Hematopoietic multipotent progenitor cell treated with erythropoietin and hydrocortisone succinate and interleukin-3 and kit ligand, for 8 days (in vitro differentiated cells): ENCODE results near the gene GSTA3.
A peak's percentile ranks its signal among the peaks of the same experiment; 100 is the strongest.
"Not testable (repeated sequence)": the region's sequence is repeated elsewhere in the genome, so short reads cannot be mapped to it uniquely, and the experiment has no call there.

ENCODE experiments used
- DNase-seq: peaks from one replicate; pipeline ENCODE4 v3.0.0-alpha.2; 2015

The GSTA3 gene

DNA sequence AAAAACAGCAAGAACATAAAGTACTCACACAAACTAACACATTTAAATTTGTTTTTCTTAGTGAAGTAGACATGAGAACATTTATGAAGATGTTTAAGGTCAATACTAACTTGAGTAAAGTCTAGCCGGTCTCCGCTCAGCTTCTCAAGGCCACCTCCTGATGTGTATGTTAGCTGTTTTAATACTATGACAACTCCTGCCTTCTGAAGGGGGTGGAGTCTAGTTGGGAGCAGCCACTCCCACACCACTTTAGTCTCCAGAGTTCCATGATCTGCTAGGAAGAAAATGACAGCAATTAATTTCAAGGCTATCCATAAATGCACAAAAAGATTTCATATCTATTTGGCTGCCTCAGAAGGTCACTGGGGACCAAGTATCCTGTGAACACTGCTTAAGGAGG, at the start of gene GSTA3:
TSS of gene GSTA3 (minus strand) at position 168 of the 400 bp plus-strand sequence. CDS start 3,864 bp downstream, outside the sequence.
- DNase-seq: no peak

DNA sequence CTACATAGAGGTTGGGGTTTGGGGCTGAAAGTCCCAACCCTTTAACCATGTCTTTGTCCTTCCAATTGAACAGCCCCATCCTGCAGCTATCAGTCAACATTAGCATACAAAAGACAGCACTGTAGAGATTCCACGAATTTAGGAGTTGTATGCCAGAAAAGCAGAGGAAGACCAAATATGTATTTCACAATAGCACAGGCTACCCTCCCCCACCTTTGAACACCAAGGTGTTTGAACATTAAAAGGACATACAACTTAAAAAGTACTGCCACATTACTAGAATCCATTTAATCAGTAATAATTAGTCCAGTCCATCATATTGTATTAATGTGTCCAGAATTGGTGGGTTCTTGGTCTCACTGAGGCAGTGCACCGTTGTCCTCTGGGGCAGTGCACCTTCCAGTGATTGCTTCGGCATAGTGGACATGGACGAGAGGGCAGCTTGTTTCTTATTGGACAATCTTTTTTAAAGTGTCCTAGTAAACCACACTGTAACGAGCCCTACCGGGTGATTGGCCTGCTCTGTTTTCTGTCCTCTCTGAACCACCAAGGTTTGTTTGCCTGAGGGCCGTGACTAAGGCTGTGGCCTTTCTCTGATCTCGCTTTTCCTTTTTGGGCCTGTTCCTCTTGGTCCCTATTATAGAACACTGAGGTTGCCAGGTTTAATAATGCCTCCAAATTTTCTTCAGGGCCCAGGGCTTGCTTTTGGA, 49.2 kb upstream of the GSTA3 start:
- DNase-seq: no peak

DNA sequence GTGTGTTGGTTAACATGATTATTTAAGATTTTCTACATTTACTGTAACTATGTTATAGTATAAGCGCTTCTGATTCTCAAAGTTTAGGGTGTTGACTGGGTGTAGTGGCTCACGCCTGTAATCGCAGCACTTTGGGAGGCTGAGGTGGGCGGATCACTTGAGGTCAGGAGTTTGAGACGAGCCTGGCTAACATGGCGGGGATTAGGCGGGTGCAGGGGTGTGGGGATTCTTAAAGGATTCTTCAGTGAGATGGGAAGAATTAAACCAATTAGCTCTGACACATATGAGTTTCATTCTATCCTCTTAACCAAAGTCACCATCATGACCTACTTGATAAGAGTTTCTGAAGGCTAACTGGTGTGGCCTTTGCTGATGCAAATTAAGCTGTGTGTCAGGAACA, 46.4 kb upstream of the GSTA3 start:
- DNase-seq: no peak

DNA sequence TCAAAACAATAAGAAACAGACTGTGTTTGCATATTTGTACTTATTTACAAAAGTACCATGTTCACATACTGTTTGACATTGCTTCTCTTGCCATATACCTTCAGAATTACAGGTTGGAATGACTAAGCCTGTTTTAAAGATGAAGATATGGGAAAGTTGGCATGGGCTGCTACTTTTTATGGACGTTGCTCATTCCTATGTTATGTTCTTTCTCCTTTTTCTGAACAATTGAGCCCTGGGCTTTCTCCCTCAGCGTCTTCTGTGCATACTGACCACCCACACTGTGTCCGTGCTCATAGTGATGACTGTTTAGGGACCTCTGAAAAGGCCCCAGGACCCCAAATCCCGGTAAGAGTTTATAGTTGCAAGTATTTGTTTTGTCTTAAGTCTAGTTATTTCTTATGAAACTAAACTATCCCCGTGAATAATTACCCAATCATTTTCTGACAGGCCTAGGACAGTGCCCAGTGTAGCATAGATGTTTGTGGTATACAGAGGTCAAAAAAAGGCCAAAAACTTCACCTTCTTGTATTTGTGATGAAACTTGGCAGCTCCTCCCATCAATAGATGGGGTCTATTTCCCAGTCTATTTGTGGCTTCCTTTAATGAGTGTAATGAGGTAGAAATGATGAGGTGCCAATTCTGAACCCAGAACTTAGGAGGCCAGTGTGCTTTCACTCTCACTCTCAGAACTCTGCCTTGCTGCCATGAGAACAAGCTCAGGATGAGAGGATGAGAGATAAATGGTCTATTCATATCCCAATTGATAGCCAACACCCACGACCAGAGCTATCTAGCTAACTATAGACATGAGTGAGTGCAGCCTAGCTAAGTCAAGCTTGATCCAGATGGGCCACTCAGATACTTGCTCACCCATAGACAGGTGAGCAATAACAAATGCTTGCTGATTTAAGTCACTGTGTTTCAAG, 44.7 kb upstream of the GSTA3 start:
- no peak for DNase-seq

DNA sequence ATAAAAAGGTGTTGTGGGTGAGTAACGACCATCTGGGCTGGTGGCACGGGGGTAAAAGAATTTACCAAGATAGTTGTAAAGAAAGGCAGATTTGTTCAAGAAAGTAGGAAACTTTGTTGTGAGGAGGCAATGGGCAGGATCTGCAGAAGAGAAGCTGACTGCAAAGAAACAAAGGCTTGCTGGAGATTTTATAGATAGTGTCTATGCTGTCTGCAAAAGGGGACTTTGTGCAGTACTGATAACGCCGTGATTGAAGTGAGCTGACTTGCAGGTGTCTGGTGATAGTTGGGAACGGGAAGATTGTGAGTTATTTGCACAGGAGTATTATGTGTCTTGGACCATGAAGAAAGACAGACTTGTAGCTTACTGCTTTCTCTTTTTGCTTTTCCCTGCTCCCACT, 36.8 kb upstream of the GSTA3 start:
- peak; percentile 13 for DNase-seq

DNA sequence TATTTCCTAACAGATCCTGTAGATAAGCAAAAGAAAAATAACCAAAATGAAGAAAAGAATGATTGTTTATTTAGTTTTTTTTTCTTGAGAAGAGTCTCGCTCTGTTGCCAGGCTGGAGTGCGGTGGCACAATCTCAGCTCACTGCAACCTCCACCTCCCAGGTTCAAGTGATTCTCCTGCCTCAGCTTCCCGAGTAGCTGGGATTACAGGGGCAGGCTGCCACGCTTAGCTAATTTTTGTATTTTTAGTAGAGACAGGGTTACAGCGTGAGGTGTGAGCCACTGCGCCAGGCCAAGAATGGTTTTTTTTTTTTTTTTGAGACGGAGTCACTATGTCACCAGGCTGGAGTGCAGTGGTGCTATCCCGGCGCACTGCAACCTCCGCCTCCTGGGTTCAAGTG, 33.3 kb upstream of the GSTA3 start:
- not testable (repeated sequence) for DNase-seq

DNA sequence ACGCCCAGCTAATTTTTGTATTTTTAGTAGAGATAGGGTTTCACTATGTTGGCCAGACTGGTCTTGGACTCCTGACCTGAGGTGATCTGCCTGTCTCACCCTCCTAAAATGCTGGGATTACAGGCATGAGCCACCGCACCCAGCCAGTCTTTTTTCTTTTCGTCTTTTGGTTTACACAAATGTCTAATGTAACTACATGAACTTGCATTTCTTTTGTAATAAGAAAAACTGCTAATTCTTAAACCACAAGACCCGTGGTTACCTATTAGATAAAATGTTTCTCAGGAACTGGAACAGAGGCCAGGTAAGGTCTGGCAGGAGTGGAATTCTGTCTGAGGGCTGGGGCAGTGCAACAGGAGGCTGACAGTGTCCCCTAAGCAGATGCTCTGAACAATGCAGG, 32.7 kb upstream of the GSTA3 start:
- no peak for DNase-seq

DNA sequence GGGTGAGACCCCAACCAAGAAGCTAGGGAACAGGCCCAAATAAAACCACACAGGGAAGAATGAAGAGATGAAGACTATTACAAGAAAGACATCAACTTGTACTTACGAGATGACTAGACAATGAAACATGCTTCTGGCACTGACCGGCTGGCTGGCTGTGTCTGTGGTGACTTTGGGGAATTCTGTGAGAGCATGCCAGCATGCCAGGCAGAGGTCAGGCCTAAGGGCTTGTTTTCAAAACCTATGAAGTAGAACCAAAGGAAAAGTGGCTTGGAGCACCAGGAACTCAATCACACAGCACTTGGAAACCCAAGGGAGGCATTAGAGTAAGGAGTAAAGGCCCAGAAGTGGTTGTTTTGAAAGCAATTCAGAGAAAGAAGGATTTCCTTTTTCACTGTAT, 28.4 kb upstream of the GSTA3 start:
- DNase-seq: no peak

DNA sequence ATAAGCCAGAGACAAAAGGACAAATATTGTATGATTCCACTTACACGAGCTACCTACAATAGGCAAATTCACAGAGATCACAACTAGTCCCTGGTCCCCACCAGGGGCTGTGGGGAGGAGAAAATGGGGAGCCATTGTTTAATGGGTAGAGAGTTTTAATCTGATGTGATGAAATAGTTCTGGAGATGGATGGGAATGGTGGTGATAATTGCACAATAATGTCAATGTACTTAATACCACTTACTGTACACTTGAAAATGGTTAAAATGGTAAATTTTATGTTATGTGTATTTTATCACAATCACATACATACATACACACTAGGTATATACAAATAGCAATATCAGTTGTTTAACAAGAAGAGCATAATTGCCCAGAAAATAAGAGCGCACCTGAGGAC, 24.3 kb upstream of the GSTA3 start:
- no peak for DNase-seq

DNA sequence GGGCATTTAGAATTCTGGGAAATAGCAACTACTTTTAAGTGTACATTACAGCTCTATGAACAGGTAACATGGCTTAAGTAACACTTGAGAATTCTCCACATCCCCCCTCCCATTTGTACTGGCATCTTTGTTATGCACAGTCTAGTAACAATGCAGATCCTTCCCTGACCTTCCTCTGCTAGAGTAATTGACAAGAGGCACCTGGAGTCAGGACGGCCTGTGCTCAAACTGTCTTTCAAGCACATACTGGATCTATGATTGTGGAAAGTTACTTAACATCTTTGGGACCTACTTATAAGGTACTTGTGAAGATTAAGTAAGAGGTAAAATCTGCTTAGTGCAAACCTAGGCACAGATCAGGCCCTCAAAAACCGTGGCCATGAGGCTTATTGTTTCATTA, 21.9 kb upstream of the GSTA3 start:
- DNase-seq: no peak

DNA sequence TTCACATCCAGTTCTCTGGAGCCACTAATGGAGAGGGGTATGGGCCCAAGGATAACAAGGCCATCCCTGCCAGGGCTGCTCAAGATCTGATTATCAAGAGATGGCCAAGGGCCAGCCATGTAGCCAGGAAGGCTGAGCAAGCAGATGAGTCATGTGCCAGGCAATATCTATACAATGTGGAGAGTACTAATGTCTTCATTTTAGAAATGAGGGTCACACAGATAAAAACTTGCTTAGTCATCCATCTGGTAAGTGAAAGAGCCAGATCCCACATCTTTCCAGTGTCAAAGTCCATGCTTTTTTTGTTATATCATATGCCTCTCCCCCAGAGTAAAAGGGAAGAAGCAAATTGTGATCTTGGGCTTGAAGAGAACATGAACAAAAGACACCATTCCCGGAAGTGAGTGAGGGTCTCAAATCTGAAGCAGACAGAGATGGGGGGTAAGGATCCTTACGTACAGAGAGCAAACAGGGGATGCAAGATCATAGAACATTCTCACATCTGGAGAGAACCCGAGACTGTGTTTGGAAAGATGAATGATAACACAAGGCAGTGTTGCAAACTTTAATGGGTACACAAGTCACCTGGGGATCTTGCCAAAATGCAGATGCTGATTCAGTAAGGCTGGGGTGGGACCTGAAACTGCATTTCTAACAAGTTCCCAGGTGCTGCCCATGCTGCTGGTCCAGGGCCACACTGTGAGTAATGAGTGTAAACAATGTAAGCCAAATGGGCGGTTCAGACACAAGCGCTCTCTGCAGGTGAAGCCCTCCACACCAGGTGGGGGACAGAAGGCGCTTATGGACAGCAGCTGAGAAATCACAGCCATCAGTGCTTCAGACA, 20.0 kb upstream of the GSTA3 start:
- DNase-seq: peak; percentile 96

DNA sequence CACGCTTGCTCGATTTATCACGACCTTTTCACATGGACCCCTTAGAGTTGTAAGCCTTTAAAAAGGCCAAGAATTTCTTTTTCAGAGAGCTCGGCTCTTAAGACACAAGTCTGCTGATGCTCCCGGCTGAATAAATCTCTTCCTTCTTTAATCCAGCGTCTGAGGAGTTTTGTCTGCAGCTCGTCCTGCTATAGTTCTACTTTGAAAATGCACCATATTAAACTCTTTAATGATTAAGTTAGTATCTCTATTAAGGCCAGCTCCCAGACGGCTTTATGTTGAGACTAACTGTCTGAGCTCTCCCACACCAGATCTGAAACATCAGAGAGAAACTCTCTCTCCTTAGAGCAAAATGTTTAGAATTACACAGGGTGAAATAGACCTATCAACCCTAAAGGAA, 18.0 kb upstream of the GSTA3 start:
- DNase-seq: no peak

DNA sequence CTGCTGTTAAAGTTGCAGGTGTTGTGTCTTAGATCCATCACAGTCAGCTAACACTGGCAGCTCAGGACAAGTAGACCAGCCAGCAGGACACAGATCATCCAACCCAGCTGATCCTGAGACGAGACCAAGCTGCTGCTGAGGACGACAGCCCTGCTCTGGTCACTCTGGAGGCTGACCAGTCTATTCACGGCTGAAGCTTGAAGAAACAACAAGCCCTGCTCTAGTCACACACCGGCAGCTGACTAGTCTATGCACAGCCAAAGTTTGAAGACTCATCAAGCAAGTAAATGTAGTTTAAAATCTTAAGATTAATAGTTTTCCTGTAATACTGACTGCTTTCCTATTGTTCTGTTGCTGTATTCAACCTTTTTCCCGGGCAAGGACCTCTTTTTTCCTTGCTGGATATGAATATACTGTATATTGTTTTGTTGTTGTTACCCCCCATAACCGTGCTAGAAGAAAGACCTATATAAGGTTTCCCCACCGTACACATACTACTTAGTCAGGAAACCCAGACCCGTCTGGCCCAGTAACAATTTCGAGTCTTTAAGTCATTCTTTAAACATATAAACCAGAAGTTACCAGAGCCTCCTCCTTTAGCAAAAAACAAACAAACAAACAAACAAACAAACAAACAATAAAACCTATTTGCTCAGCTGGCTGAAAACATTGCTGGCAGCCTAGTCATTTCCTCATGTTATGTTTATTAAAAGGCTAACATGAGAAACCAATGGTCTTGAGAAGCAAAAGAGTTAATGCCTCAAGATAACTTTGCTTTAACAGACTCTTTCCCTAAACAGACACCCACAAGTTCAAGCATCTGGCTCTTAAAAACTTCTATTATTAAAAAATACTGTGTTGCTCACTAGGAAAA, 16.7 kb upstream of the GSTA3 start:
- DNase-seq: no peak

DNA sequence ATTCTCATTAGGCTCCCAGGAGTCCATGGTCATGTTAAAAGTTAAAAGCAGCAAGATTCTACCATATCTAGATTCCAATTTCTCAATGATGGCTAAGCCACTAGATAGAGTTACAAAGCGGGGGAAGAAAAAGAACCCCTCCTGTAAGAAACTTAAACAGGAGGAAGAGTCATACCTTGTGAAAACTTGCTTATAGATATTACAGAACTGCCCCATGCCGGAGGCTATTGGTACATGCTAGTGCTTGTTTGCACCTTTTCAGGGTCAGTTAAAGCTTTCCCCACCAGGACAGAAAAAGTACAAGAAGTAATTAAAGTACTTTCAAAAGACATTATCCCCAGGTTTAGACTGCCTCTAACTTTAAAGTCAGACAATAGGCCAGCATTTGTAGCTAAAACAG, 15.5 kb upstream of the GSTA3 start:
- DNase-seq: no peak

DNA sequence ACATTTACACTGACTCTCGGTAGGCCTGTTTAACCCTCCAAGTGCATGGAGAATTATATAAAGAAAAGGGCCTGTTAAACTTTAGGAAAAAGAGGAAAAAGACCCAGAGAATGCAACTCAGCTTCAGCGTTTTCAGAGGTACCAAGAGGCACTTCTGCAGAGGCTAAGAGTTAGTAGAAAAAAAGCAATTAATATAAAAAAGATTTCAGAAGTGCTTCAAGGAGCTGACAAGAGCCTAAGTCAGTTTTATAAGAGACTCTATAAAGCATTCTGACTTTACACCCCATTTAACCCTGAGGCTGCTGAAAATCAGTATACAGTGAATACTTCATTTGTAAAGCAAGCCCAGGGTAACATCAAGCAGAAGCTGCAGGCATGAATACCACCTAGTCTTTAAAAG, 14.2 kb upstream of the GSTA3 start:
- not testable (repeated sequence) for DNase-seq

DNA sequence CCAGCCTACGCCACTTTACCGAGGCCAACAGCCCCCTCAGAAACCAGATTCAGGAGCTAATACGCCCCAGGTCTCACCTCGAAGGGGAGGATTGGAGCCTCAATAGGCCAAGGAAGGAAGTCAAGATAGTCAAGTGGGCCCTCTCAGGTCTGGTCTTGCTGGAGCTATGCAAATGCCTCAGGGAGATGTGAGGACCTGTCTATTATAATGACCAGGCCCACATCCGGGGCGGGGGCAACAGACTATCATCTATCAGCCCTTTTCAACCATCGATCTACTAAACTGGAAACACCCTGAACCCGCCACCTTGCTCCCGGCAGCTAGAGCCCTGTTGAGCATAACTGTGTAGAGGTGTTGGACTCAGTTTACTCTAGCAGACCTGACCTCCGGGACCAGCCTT, 12.7 kb upstream of the GSTA3 start:
- DNase-seq: no peak

DNA sequence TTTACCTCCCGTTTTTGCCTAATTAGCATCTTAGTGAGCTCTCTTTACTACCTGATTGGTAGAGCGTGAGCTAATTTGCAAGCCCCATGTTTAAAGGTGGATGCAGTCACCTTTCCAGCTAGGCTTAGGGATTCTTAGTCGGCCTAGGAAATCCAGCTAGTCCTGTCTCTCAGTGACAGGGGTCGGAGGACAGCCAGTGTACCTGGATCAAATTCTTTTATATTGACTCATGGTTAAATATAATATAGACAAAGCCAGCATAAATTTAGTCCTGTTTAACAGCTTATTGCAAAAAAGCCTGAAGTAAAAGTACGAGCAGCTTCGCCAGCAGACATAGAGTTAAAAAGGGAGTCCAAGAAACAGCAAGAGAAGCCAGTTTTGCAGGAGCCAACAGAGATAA, 12.2 kb upstream of the GSTA3 start:
- no peak for DNase-seq

DNA sequence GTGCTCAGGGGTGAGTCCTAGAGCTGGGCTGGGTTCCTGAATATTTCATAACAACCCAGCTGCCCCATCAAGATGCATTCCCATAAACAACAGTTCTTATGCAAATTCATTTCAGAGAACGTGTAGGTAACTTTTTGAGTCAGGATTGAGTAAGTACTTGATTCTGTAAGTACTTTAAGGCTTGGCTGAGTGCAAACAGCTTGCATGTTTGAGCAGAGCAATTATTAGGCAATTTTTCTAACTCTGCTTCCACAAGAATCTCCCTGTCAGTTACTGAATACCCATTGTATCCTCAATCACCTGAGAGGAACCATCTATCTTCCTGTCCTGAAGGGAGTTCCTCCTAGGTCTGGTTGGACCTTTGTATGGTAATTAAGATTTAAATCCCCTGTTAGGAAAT, 10.0 kb upstream of the GSTA3 start:
- not testable (repeated sequence) for DNase-seq

DNA sequence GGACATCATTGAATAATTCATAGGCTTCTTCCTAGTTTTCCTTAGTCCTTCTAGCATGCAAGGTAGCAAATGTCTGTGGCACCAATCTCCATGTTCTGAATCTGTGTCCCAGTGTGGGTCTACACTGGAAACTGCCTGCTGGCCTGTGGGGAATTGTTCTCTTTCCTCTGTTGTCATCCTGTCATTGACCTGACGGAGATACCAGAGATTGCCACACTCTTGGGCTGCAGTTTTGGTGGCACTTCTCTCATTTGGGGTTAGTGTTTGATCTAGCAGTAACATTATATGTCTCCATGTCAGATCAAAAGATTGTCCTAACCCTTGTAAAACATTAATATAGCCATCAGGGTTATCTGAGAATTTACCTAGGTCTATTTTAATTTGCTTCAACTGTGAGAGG, 9.3 kb upstream of the GSTA3 start:
- DNase-seq: not testable (repeated sequence)

DNA sequence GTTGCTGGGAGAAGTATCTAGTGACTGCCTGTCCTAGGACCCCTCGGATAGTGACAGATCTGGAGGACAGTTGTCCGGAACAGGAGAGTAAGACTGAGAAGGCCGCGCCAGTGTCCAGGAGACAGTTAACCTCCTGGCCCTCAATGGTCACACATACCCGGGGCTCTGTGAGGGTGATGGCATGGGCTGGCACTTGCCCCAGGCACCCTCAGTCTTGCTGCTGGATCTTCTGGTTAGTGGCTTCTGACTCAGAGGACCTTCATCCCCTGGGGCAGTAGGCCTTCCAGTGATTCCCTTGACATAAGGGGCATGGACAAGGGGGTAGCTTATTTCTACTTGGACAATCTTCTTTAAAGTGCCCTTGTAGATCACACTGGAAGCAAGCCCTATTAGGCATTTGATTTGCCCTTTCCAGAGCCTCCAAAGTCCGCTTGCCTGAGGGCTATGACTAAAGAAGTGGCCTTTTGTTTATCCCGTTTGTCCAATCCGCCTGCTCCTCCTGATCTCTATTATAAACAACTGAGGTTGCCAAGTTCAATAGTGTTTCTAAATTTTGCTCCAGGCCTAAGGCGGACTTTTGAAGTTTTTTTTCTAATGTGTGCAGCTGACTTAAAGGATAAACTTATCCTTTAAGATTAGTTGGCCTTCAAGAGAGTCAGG, 8.7 kb upstream of the GSTA3 start:
- not testable (repeated sequence) for DNase-seq

DNA sequence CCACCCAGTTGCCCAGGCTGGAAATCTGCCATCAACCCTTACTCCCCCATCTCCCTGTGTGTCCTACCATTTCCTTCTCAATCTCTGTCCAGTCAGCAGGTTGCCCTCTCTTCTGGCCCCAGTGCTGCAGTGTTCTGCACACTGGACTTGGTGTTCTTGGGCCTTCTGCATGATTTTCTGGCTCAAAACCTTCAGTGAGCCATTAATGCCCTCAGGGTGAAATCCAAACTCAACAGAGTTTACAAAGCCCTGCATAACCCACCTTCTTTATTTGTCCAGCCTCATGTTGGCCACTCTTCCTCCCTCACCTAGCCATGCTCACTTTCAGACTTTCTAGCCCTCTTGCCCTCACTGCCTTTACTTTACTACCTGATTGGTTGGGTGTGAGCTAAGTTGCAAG, 5.0 kb upstream of the GSTA3 start:
- no peak for DNase-seq

DNA sequence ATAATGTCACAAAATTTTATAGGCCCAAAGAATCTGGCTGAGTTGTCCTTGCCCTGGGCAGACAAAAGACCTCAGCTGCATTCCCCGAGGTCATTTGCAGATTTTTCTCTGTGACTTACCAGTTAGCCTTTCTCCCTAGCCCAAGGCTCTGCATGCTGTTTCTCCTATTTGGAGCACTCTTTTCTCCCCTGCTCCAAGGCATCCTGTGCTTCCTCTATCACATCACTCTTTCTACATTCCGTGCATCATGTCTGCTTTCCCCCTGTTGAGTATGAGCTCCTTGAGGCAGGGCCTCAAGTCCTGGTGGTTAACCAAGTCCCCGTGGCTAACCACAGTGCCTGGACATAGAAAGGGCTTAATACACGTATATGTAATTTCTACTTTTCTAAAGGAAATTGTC, 593 bp upstream of the GSTA3 start:
- DNase-seq: no peak
